ENCODE results near the gene HS1BP3. TPM values are rescaled to one million over a fixed set of nuclear protein-coding genes. Genes with fewer than 3 reads are reported as not detected.

HS1BP3 gene
- total and polyA plus RNA-seq, 2 donors (not counting 3 experiments of a cell fraction or from before 2014, with no cell fraction given): 27.4 to 33.1 TPM

DNA sequence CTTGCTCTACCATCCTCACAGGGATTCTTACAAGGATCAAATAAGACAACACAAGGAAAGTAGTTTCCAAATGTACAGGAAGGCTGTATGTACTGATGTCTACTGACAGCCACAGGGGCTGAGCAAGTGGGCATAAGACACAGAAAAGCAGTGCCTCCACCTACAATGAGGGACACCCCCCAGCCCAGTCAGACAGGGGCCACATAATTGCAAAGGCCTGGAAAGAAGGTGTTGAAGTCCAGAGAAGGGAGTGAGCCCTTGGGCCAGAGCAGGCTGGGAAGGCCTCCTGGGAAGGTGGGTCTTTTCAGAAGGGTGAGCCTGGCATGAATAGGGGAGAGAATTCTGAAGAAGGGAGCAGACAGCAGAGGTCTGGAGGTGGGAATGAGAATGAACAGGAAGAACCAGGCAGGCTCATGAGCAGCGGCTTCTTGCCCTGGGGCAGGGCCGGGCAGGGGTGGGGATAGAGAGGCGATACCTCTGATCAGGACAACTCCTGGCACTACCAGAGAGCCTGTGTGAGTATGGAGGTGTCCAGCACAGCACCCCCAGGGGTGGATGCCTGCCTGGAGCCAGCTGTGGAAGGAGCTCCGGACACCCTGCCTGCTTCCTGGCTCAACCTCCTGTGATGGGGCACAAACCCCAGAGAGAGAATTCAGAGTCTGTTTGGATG is 30.1 kb downstream of the HS1BP3 start:
- dilution Hi-C loops (cut with MboI; ENCODE audit: extremely low pct_ligation_motif_present, low sequenced_read_pairs): no loop called here
- H3K27ac ChIP-seq (ENCODE audit: insufficient read depth, low read depth, low read length): no peak overlapping the region
- no peak overlapping the region for H2AFZ ChIP-seq (ENCODE audit: low read depth, low read length)
- H3K4me1 ChIP-seq (ENCODE audit: control insufficient read depth, extremely low read depth, insufficient read depth, low read length): peaks cover 24% of the 10 kb centered on the region
- H4K20me1 ChIP-seq (replicated peaks; ENCODE audit: control insufficient read depth, extremely low read depth, insufficient read depth, low read length): no peaks in the 10 kb centered on the region
- H3K9me3 ChIP-seq (replicated peaks; ENCODE audit: control insufficient read depth, insufficient read depth, low read length): no peaks in the 10 kb centered on the region
- no peak for DNase-seq (ENCODE audit: low read depth, low spot score)
- POLR2A ChIA-PET: interaction anchor here (0.6 to 1.4 kb wide), 4 partner anchors 168 to 177 kb away, joined by 3 to 6 read pairs (median 3); partner anchors contain the start of gene RHOB
- H3K9me1 ChIP-seq (replicated peaks; ENCODE audit: control insufficient read depth, extremely low read depth, insufficient read depth, low read length): no peaks in the 10 kb centered on the region
- no peak overlapping the region for H3K4me3 ChIP-seq (replicated peaks in 1 of 3; ENCODE audit: insufficient read depth in 1 of 3, low read depth in 1 of 3, low read length in 3 of 3)
- no peak for TF ChIP-seq MAX (IDR thresholded peaks at IDR 0.05; ENCODE audit: insufficient read depth, insufficient read length)
- TF ChIP-seq CTCF (IDR thresholded peaks at IDR 0.05; ENCODE audit: extremely low read depth in 1 of 2, insufficient read depth in 1 of 2, low read depth in 1 of 2, low read length in 2 of 2): no peak
- TF ChIP-seq JUN (IDR thresholded peaks at IDR 0.05; ENCODE audit: borderline replicate concordance, insufficient read depth, insufficient read length, low read depth): no peak
- TF ChIP-seq MYC (IDR thresholded peaks at IDR 0.05; ENCODE audit: low read depth, low read length): no peak
- TF ChIP-seq POLR2AphosphoS5 (IDR thresholded peaks at IDR 0.05; ENCODE audit: insufficient read depth, low read depth, low read length): no peak
- no peak for TF ChIP-seq POLR2A (IDR thresholded peaks at IDR 0.05; ENCODE audit: low read depth, low read length)
- no peak for TF ChIP-seq EZH2 (IDR thresholded peaks at IDR 0.05; ENCODE audit: borderline replicate concordance, low read depth, low read length, severe bottlenecking)
- TF ChIP-seq FOS (IDR thresholded peaks at IDR 0.05; ENCODE audit: borderline replicate concordance, insufficient read depth, low read length): no peak
- no peak for TF ChIP-seq GATA2 (IDR thresholded peaks at IDR 0.05; ENCODE audit: insufficient read depth, insufficient read length, low read depth, low read length)
- peaks cover 0 to 21% of the 10 kb centered on the region in 2 experiments for H3K36me3 ChIP-seq (ENCODE audit: control insufficient read depth in 2 of 2, extremely low read depth in 1 of 2, insufficient read depth in 2 of 2, low read length in 2 of 2)
- FAIRE-seq: no peak
- no peak overlapping the region for H3K9ac ChIP-seq (replicated peaks; ENCODE audit: extremely low read depth, insufficient read depth, low read length)
- H3K27me3 ChIP-seq (ENCODE audit: control insufficient read depth in 2 of 2, insufficient read depth in 2 of 2, low read length in 2 of 2): no peaks in the 10 kb centered on the region
- no TSS peak for BruUV-seq (replicated peaks)
- no peaks in the 10 kb centered on the region for H3K79me2 ChIP-seq (ENCODE audit: control insufficient read depth, insufficient read depth, low read length)
- CTCF ChIA-PET: interaction anchor here (0.9 to 1.3 kb wide), 4 partner anchors 9 to 168 kb away, joined by 3 to 5 read pairs (median 3); no protein-coding TSS in a partner anchor
- H3K4me2 ChIP-seq (ENCODE audit: insufficient read depth, low read length): no peak overlapping the region
- intact Hi-C loops (cut with micrococcal nuclease): no loop called here
